ENCODE results near the gene GNG3.
"Not testable (repeated sequence)": the region's sequence is repeated elsewhere in the genome, so short reads cannot be mapped to it uniquely, and the experiment has no call there.

Gene GNG3

DNA sequence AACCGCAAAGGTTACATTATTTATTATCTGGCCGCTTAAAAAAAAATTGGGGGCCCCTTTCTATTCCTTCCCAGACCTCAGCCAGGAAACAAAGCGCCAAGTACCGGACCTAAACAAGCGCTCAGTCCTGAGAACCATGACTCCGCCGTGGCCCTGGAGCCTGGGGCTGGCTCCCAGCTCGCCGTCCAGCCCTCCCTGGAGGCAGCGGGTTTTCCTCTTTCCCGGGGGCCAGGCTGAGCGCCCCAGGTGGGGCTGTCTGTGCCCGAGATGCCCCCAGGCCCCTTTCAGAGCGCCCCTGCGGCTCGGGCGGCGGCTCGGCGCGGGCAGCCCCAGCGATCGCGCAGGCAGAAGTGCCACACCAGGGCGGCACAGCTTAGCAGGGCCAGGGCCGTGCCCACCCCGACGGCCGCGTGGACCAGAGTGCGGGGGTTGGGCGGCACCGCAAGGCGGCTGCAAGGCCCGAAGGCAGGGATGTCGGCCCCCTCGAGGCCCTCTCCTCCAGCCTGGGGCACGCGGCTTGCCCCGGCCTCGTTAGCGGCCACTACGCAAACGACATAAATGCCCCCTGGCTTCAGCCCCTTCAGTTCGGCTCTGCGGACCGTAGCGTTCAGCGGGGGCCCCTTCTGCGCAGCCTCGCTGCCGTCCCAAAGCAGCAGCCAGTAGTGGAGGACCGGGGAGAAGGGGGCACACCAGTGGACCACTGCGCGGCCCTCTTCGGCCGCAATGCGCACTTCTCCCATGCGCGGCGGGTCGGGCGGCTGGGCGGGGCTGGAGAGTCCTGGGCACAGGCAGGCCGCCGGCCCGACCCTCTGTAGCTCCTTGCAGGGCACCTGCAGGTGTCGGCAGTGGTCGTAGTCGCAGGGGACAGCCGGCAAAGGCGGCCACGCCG is 19.7 kb upstream of the GNG3 start:
- in situ Hi-C loops (cut with MboI; ENCODE audit: low sequenced_read_pairs), result no loop called here

DNA sequence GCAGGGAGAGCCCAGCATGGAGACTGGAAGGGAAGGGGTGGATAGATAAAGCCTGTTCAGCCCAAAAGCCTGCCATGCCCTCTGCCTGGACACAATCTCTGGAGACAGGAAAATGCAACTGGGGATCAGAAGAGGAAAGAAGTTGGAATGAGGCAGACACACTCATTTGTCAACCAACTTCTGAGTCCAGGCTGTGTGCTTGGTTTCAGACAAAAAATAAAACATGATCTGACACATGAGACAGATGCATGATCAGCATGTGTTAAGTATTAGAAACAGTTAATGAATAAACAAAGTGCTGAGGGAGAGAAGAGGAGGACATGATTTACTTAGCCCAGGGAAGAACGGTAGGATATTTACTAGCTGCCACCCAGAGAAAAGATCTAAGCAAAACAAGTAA is 19.0 kb upstream of the GNG3 start:
- in situ Hi-C loops (cut with MboI; ENCODE audit: low sequenced_read_pairs), result no loop called here

DNA sequence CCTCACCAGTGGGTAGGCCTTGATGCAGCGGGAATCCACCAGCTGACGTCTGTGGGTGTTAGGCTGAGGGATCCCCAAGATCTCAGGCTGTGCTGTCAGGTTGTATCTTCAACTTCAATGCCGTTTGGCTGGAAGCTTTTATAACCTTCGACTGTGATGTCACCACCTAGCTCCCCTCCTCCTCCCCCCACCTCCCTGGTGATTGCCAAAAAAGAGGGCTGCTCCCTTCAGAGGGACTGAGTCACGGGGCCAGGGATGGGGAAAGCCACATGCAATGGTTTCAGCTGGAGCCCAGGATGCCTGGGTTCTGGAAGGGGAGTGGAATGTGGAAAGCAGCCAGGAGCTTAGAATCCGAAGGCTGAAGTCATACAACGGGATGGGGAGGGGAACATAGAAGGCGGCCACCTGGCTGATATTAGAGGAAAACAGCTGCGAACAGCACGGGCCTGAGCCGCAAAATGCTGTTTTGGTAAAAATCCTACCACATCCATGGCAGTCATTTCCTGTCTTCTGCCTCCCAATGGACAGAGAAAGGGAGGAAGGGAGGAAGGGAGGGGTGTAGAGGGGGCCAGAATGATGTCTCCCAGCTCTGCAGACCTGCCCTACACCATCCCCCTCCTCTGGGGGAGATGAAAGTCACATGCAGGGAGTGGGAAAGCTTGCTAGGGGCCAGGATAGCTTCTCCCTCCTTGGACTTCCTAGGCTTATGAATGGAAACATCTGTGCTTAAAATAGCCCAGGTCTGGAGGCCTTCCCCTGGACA is 17.9 kb upstream of the GNG3 start, which contains the start of gene LRRN4CL:
TSS of gene LRRN4CL (minus strand) at position 110 of the 763 bp plus-strand sequence. CDS start 1,022 bp downstream, outside the sequence.
- in situ Hi-C loops (cut with MboI; ENCODE audit: low sequenced_read_pairs), result no loop called here

DNA sequence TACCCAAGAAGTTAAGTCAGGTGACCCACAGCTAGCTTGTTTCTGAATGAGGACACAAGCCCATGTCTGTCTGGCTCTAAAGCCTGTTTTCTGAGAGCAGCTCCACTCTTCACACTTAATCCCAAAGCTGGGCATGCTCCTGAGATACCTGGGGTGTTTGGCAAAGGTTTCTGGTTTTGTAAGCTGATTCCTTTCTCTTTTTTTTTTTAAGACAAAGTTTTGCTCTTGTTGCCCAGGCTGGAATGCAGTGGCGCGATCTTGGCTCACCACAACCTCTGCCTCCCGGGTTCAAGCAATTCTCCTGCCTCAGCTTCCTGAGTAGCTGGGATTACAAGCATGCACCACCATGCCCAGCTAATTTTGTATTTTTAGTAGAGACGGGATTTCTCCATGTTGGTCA is 13.9 kb upstream of the GNG3 start:
- in situ Hi-C loops (cut with MboI; ENCODE audit: low sequenced_read_pairs), result not testable (repeated sequence)

DNA sequence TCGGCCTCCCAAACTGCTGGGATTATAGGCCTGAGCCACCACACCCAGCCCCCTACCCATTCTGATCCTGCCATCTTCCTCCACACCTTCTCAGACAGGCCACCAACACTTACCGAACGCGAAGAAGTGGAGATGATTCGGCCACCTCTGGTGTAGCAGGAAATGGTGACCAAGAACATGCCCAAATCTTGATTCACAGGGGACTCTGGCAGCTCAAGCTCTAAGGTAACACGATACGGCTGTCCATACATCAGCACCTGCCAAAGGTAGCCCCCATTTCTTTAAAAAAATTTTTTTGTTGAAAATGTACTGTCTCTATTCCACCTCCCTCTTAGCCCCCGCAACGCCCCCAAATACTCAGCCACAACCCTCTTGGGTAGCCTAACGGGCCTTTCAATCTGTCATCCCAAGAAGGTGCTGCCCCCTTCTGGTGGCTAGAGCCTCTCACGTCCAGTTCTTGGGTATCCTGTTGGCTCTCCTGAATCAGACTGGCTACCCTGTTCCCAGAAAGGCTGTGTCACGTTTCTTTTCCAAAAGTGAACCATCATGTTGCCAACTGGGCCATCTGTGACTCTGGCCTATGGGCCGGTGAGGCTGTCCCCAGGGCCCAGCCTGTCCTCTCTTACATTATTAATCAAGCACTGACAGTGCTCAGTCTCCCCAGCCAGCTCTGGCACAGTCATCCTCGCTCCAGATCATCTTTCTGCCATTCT is 12.9 kb upstream of the GNG3 start:
- in situ Hi-C loops (cut with MboI; ENCODE audit: low sequenced_read_pairs), result no loop called here

DNA sequence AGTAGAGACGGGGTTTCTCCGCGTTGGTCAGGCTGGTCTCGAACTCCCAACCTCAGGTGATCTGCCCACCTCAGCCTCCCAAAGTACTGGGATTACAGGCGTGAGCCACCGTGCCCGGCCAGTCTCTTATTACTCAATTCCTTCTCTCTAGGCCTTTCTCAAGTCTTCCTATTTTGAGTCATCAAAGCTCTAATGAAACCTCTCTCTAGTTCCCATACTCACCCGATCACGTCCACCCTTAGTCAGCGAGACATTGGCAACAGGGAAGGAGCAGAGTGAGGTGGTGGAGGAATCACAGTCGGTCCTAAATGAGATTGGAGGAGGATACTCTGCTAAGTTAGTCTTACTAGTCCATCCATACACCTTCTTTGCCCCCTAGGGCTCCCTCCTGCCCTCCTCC is 5.2 kb upstream of the GNG3 start:
- in situ Hi-C loops (cut with MboI; ENCODE audit: low sequenced_read_pairs), result no loop called here

DNA sequence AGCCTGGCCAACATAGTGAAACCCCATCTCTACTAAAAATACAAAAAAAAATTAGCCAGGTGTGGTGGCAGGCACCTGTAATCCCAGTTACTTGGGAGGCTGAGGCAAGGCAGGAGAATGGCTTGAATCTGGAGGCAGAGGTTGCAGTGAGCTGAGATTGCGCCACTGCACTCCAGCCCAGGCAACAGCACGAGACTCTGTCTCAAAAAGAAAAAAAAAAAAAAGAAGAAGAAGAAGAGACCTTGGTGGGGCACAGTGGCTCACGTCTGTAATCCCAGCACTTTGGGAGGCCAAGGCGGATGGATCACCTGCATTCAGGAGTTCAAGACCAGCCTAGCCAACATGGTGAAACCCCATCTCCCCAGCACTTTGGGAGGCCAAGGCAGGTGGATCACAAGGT is 3.6 kb upstream of the GNG3 start:
- in situ Hi-C loops (cut with MboI; ENCODE audit: low sequenced_read_pairs), result not testable (repeated sequence)

DNA sequence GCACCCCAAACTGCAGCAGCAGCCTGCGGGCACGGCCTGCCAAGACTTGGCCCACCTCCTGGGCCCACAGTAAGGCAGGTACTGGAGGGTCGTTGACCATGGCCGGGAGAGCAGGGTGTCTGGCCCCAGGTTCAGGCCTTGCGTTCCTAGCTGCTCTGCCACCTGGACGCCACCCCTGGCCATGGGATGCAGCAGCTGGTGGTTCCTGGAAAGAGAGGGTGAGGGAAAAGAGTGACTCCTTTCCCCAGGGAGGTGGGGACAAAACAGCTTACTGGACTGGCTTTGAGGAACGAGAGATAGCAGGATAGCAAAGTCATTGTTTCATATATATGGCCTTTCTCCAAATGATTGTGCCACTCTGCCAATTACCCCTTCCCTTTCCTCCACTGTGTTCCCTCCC is 2.1 kb upstream of the GNG3 start:
- in situ Hi-C loops (cut with MboI; ENCODE audit: low sequenced_read_pairs), result no loop called here

DNA sequence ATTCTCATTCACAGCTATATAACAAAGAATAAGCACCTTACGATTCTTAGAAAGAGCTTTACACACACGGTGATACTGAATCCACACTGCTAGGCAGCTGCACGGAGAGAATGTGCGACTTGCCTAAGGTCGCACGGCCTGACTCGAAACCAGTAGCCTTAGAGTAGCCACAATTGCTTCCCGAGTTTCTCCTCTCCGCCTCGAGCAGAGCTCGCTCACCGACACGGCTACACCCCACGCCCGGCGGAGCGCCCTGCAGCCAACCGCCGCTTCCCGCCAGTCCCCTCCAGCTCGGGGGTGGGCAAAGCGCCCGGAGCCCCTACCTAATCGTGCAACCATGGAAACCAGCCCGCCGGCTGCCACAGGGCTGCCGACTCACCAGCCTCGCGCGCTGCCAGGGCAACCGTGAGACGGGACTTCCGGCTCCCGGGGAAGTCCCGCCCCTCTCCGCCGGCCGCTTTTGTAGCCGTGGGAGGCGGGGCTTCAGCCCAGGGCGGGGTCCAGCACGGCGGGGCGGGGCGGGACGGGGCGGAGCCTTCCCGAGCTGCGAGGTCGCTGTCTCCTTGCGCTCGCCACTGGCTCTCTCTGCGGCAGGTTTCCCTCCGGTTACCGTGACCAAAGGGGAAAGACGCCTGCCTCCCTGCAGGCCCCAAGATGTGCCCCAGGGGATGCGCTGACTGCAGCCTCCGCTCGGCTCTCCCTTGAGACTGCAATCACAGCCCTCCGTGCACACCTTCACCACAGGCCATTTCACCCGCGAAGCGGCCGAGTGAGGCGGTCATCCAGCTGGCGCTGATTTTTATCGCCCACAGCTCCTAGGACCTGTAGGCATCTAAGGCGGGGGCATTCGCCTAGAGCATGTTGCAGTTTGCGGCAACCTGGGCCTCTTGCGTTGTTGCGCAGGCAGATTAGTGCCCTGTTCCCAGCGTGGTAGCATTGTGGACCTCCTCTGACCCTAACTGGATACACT is 1.3 kb upstream of the GNG3 start:
- in situ Hi-C loops (cut with MboI; ENCODE audit: low sequenced_read_pairs), result no loop called here

DNA sequence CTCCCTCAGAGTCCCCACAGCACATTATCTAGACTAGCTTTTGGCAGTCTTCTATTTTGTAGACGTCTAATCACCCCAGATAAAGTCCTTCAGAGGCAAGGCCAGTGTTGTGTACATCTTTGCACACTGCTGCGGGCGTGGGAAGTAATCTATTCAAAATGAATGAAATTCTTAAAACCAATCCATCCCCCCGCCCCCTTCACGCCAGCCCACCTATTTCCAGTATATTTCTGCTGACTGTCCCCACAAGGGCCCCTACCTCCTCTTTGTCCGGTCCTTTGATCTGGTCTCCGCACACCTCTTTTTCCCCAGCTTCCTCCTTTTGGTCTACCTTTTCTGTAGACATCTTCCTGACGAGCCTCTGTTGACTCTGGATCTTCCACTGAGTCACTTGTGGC is 627 bp upstream of the GNG3 start:
- in situ Hi-C loops (cut with MboI; ENCODE audit: low sequenced_read_pairs), result no loop called here

DNA sequence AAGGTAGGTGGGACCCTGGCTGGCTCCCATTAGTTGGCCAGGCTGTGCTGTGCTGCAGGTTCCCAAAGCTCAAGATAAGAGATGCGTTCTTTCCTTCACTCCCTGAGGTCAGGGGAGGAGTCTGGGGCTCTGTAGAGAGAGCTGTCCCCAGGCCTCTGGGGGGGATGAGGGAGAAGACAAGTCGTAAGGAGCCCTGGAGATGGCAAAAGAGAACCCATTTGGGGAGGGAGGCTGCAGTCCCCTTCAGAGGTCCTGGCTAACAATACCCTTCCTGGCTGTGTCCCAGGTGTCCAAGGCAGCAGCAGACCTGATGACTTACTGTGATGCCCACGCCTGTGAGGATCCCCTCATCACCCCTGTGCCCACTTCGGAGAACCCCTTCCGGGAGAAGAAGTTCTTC is 916 bp downstream of the GNG3 start:
- in situ Hi-C loops (cut with MboI; ENCODE audit: low sequenced_read_pairs), result no loop called here

DNA sequence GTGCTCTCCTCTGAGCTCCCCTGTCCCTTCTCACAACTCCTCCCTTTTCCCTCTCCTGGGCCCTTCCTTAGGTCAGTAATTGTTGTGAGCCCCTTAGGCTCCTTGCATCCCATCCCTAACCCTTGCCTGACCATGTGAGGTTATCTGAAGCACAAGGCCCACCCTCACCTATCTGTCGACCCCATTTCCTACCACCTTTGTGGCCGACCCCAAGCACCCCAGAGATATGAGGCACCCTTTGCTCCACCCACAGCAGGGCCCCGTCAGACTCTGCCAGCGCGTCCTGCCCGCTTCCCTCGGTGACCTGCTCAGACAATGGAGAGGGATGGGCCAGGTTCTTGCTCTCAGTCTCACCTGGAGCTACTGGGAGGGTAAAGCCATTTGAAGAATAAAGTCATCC is 1.3 kb downstream of the GNG3 start:
- in situ Hi-C loops (cut with MboI; ENCODE audit: low sequenced_read_pairs), result no loop called here

DNA sequence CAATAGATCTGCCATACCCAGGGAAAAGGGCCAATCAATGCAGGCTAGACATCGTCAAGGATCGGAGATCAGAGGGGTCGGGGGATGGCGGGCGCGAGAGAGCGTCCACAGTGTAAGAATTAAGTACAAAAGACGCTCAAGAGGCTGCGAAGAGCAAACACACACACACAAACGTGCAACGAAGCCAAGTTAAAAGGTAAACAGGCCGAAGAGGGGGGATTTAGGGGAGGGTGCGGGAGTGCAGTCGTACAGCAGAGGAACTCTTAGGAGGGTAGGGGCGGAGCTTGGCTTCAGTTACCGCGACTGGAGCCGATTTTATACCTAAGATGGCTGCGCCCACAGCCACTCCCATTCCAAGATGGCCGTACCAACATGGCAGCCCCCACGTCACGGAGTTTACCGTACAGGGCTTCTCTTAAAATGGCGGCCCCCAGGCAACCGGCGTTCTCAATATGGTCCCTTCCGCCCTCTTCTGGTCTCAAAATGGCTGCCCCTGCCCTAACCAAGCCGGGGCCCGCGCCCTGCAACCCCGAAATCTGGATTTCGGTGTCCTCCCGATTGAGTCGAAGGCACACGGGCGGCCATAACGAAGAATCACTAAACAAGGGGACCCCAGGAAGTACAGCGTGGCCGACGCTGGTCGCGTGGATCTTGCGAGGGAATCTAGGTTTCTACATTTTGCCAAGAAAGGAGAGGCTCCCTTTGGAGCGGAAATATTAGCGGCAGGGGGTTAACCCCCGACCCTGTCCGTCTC is 1.9 kb downstream of the GNG3 start:
- in situ Hi-C loops (cut with MboI; ENCODE audit: low sequenced_read_pairs), result no loop called here

DNA sequence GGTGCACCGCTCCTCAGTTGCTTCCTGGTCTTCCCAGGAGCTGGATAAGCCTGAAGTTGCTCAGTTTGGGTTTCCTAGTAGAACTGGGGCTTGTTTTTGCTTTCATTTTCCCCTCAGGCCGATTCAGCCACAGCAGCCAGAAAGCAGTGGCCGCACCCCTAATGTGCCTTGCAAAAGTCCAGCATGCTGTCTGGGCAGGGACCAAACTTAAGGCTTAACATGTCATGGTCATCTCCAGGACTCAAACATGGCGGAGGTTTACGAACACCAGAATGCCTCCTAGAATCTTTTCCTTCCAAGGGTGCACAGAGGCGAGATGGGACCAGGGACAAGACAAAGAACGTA is 2.5 kb downstream of the GNG3 start:
- in situ Hi-C loops (cut with MboI; ENCODE audit: low sequenced_read_pairs), result no loop called here

DNA sequence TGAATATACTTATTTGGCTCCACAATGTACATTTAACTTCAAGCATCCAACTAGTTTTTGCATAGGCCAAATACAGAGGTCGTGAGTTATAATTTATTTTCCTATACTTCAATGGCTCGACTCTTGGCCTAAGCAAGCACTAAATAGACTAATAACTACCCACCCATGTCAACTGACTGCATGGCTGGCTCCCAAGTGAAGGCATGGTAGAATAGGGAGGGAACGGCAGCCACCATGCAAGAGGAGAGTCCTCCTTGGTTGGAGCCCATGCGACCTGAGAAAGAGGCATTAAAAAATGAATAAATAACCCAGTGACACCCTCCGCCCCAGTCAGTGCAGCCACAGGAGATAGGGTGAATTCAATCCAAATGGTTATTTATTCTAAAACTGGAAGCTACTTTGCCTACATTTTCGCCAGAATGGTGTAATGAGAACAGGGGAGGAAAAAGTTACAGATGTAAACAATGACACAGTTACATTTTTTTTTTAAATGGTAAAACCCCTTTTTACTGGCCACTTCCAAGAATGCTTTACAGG is 4.9 kb downstream of the GNG3 start:
- in situ Hi-C loops (cut with MboI; ENCODE audit: low sequenced_read_pairs), result no loop called here

DNA sequence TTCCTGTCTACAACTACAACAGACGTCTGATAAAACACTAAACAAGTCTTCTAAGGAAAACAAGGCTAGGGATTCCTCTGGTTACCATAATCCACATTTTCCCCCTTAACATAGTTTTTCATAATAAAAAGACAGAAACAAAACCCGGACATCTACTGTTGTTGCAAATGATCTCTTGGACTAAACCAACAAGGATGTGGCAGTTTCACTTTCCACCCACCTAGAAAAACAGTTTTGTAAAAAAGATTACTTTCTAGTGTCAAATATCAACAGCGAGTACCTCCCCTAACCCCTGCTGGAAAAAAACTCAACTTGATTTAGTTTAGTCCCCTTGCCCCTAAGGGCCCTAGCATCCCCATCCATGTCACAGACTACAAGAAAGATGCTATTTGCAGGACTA is 5.4 kb downstream of the GNG3 start:
- in situ Hi-C loops (cut with MboI; ENCODE audit: low sequenced_read_pairs), result no loop called here

DNA sequence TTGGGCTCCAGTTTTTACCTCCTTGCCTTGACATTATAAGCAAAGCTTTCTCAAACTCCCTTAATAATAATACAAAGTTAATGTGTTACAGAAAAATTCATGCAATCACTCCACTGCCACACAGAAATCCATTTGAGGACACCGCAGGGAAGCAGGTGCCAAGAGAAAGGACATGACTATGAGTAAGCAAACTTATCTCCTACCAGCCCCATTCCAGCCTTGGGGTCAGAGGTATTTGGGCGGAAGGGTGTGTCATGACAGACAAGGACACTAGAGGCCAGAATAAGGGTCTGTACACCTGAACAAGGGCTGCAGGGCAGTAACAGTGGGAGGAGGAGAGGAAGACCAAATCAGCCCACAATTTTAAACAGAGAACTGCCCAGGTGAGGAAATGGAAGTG is 5.9 kb downstream of the GNG3 start:
- in situ Hi-C loops (cut with MboI; ENCODE audit: low sequenced_read_pairs), result no loop called here

DNA sequence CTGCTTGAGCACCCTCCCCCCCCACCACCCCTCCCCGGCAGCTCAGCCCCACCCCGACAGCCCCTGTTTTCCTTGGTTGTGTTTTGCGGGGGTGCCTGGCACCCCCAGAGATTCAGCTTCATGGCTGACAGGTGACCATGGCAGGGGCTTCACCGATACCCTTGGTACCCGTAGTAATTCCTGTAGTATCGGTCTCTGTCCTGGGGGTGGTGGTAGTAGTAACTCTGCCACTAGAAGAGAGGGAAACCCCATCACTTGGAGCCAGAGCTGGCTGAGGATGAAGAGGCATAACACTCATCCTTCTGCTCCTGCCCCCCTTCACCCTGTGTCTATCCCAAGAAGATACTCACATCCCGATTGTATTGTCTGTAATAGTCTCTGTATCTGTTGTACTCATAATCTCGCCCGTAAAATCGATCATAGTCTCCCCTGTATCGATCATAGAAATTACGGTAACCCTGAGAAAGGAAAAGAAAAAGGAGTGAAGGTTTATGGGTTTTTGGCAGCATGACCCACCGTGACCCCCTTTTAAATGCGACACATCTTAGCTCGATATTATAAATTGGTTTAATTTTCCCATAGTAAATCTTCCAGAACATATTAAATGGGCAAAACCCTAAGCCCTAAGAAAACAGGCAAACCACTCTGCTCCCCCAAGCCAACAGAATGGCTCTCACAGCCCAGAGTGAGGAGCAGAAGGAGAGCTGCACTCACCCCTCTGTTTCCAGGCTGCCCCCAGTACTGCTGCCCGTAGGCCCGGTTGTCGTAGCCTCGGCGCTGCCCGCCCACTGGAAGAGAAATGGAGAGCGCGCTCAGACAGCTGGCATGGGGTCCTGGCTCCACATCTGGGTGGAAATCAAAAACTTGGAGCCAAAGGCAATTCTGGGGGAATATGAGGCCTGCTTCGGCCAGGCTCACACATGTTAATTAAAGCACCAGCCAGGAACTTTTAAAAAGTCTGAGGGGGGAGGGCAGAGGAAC is 8.0 kb downstream of the GNG3 start:
- in situ Hi-C loops (cut with MboI; ENCODE audit: low sequenced_read_pairs), result no loop called here

All from HL-60/S4 treated with phorbol 12-myristate 13-acetate at 8.2 ng/mL for 4 days and 3 days (cell line).